ENCODE data around the gene CYTH2. TPM values are rescaled to one million over a fixed set of nuclear protein-coding genes. Genes with fewer than 3 reads are reported as not detected.

The CYTH2 gene
- total RNA-seq, 1 experiment from 2014 or later, result 103 TPM

DNA sequence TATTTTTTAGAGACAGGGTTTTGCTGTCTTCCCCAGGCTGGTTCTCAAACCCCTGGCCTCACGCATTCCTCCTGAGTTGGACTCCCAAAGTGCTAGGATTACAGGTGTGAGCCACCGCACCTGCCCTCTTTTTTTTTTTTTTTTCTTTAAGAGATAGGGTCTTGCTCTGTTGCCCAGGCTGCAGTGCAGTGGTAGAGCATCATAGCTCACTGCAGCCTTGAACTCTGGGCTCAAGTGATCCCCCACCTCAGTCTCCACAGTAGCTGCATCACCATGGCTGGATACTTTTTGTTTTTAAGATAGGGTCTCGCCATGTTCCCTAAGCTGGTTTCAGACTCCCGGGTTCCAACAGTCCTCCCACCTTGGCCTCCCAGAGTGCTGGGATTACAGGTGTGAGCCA, 12.3 kb upstream of the CYTH2 start:
- Mint-ChIP-seq H3K4me1 (peaks cover 6 to 7% of the 10 kb centered on the region in 2 experiments; a peak in 3 of 4 replicates), H3K9me3 (no peaks in the 10 kb centered on the region), H3K27me3 (ENCODE audit: low read depth) (no peaks in the 10 kb centered on the region), H3K27ac (no peak overlapping the region), H3K4me3 (no peak overlapping the region), H3K36me3 (ENCODE audit: insufficient read depth in 1 of 3, low read depth in 3 of 3) (peaks cover 20 to 63% (median 35%) of the 10 kb centered on the region in 3 experiments)
- Histone ChIP-seq H4K20me1 (ENCODE audit: control insufficient read depth, insufficient read depth, insufficient read length) (no peaks in the 10 kb centered on the region), H2BK12ac (ENCODE audit: insufficient read length, low read depth, low read length) (no peak overlapping the region), H2AFZ (ENCODE audit: low read length) (no peak overlapping the region), H3K9me3 (ENCODE audit: control insufficient read depth, low read depth, low read length) (no peaks in the 10 kb centered on the region), H3K27ac (ENCODE audit: insufficient read length, low read depth, low read length) (no peak overlapping the region), H3K9ac (ENCODE audit: extremely low read depth, insufficient read length, low read length) (no peak overlapping the region), H3T11ph (ENCODE audit: low read length) (no peak overlapping the region), H3K4me2 (ENCODE audit: insufficient read depth, insufficient read length, low read length) (no peak overlapping the region), H3K4me1 (ENCODE audit: insufficient read depth, low read length) (no peaks in the 10 kb centered on the region), H3K23me2 (ENCODE audit: insufficient read length, low read depth, low read length, poor library complexity, severe bottlenecking) (no peaks in the 10 kb centered on the region), H3K27me3 (ENCODE audit: insufficient read depth, low read length) (no peaks in the 10 kb centered on the region), H2BK5ac (ENCODE audit: insufficient read length, low read length) (no peak overlapping the region), H2BK20ac (ENCODE audit: low read depth, low read length, poor library complexity, severe bottlenecking) (no peak overlapping the region), H3K79me2 (ENCODE audit: insufficient read depth, low read length) (no peaks in the 10 kb centered on the region), H4K91ac (ENCODE audit: insufficient read length, low read depth, low read length) (no peak overlapping the region), H4K8ac (replicated peaks; ENCODE audit: insufficient read length, low read depth, low read length) (no peak overlapping the region), H2BK120ac (ENCODE audit: low read depth, low read length, poor library complexity, severe bottlenecking) (no peak overlapping the region), H3K14ac (ENCODE audit: insufficient read depth, low read length) (no peak overlapping the region), H2AK5ac (ENCODE audit: insufficient read length, low read length) (no peak overlapping the region), H3K56ac (ENCODE audit: insufficient read length, low read depth, low read length) (no peak overlapping the region), H3K18ac (ENCODE audit: insufficient read length, low read depth, low read length) (no peak overlapping the region), H3K23ac (ENCODE audit: insufficient read length, low read depth, low read length) (no peak overlapping the region), H4K5ac (ENCODE audit: insufficient read length, low read depth, low read length) (no peak overlapping the region), H2BK15ac (ENCODE audit: low read depth, low read length) (no peak overlapping the region), H3K4ac (ENCODE audit: low read depth, low read length) (no peak overlapping the region), H3K79me1 (ENCODE audit: insufficient read depth, low read depth, low read length, poor library complexity, severe bottlenecking) (no peaks in the 10 kb centered on the region)
- DNase-seq, result no peak
- TF ChIP-seq, protein P1, sequence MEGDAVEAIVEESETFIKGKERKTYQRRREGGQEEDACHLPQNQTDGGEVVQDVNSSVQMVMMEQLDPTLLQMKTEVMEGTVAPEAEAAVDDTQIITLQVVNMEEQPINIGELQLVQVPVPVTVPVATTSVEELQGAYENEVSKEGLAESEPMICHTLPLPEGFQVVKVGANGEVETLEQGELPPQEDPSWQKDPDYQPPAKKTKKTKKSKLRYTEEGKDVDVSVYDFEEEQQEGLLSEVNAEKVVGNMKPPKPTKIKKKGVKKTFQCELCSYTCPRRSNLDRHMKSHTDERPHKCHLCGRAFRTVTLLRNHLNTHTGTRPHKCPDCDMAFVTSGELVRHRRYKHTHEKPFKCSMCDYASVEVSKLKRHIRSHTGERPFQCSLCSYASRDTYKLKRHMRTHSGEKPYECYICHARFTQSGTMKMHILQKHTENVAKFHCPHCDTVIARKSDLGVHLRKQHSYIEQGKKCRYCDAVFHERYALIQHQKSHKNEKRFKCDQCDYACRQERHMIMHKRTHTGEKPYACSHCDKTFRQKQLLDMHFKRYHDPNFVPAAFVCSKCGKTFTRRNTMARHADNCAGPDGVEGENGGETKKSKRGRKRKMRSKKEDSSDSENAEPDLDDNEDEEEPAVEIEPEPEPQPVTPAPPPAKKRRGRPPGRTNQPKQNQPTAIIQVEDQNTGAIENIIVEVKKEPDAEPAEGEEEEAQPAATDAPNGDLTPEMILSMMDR (conservative IDR thresholded peaks at IDR 0.05), result no peak
- WGBS (ENCODE audit: extremely low coverage, insufficient read length, low lambda C conversion rate), result no CpG with 5 or more reads among the region's 4 CpGs
